Keratinocyte (primary cell): ENCODE results near the gene RFC1.

Source experiments
- EZH2 ChIP-seq: IDR thresholded peaks from one replicate; pipeline ENCODE4 v1.6.1; 2012; ENCODE audit warnings: inconsistent platforms, mild to moderate bottlenecking, low read length, moderate library complexity
- TF ChIP-seq, protein P1 (sequence below), 3 experiments: IDR thresholded peaks in 1 of 3; conservative IDR thresholded peaks in 1 of 3; optimal IDR thresholded peaks in 1 of 3; 2 replicates in 2 of 3; 3 replicates in 1 of 3; pipeline versions ENCODE3 to v1.5.1; 2011; ENCODE audit warnings: low read length in 3 of 3, mild to moderate bottlenecking in 3 of 3, moderate library complexity in 2 of 3, control low read depth in 1 of 3, inconsistent platforms in 1 of 3; ENCODE audit not compliant: insufficient read depth in 2 of 3; ENCODE audit errors: extremely low read depth in 1 of 3

DNA sequence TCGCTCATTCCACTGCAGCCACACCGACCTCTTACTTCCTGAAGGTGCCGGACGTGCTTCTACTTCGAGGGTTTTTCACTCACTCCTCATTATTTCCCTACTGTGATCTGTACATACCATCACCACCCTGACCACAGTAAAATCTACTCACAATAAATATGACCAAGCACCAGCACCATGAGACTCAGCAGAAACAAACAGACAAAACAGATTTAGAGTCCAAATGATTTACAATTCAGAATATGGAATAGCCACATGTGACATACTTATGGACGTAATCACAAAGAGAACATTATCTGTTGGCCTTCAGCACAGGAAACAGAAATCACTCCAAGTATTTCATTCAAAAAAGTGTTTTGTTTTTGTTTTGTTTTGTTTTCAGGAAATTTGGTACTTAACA lies 24.4 kb upstream of the RFC1 start:
- TF ChIP-seq, protein P1, sequence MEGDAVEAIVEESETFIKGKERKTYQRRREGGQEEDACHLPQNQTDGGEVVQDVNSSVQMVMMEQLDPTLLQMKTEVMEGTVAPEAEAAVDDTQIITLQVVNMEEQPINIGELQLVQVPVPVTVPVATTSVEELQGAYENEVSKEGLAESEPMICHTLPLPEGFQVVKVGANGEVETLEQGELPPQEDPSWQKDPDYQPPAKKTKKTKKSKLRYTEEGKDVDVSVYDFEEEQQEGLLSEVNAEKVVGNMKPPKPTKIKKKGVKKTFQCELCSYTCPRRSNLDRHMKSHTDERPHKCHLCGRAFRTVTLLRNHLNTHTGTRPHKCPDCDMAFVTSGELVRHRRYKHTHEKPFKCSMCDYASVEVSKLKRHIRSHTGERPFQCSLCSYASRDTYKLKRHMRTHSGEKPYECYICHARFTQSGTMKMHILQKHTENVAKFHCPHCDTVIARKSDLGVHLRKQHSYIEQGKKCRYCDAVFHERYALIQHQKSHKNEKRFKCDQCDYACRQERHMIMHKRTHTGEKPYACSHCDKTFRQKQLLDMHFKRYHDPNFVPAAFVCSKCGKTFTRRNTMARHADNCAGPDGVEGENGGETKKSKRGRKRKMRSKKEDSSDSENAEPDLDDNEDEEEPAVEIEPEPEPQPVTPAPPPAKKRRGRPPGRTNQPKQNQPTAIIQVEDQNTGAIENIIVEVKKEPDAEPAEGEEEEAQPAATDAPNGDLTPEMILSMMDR (optimal IDR thresholded peaks at IDR 0.05 in 1 of 3, IDR thresholded peaks at IDR 0.05 in 1 of 3, conservative IDR thresholded peaks at IDR 0.05 in 1 of 3; ENCODE audit: extremely low read depth in 1 of 3, insufficient read depth in 2 of 3, low read length in 3 of 3) = no peak
- no peak for TF ChIP-seq EZH2
